Endothelial cell (in vitro differentiated cells): ENCODE data around the gene MOGAT2. TPM values are rescaled to one million over a fixed set of nuclear protein-coding genes. Genes with fewer than 3 reads are reported as not detected.
"Not testable (repeated sequence)": the region's sequence is repeated elsewhere in the genome, so short reads cannot be mapped to it uniquely, and the experiment has no call there.

Source experiments
- DNase-seq: peaks from one replicate; pipeline ENCODE4 v3.0.0; 2021; ENCODE audit warnings: low spot score
- H3K27ac Mint-ChIP-seq: one replicate; pipeline ENCODE4 v1.8.0; 2021; ENCODE audit warnings: mixed read lengths, inconsistent platforms; ENCODE audit not compliant: unreplicated experiment
- H3K27me3 Mint-ChIP-seq: one replicate; pipeline ENCODE4 v1.8.0; 2021; ENCODE audit warnings: mild to moderate bottlenecking, moderate library complexity, mixed read lengths, inconsistent platforms; ENCODE audit not compliant: unreplicated experiment
- H3K36me3 Mint-ChIP-seq: one replicate; pipeline ENCODE4 v1.8.0; 2021; ENCODE audit warnings: mild to moderate bottlenecking, low read depth, mixed read lengths, inconsistent platforms; ENCODE audit not compliant: unreplicated experiment
- H3K4me1 Mint-ChIP-seq: one replicate; pipeline ENCODE4 v1.8.0; 2021; ENCODE audit warnings: mild to moderate bottlenecking, mixed read lengths, inconsistent platforms; ENCODE audit not compliant: unreplicated experiment
- H3K4me3 Mint-ChIP-seq: one replicate; pipeline ENCODE4 v1.8.0; 2021; ENCODE audit warnings: mild to moderate bottlenecking, mixed read lengths, inconsistent platforms; ENCODE audit not compliant: unreplicated experiment
- H3K9me3 Mint-ChIP-seq: one replicate; pipeline ENCODE4 v1.8.0; 2021; ENCODE audit warnings: mixed read lengths, inconsistent platforms; ENCODE audit not compliant: unreplicated experiment
- CTCF ChIP-seq: fragments of 200-600 bp; sonication (generic); IDR thresholded peaks from one replicate; pipeline ENCODE4 v1.5.0; 2021; ENCODE audit warnings: antibody characterized with exemption; ENCODE audit not compliant: unreplicated experiment
- total RNA-seq: library from RNA; stranded (reverse); fragmentation: NEBNext Ultra II Directional; extraction: Animal tissue kit (Norgen Biotek cat#: 25700); gene quantifications from one replicate; pipeline ENCODE4 v1.2.1, GENCODE V29; 2021; ENCODE audit not compliant: unreplicated experiment

Gene MOGAT2
- total RNA-seq, 1 donor from 2014 or later, result not detected

GRCh38 chr11:75677909-75678308 lies 39.7 kb upstream of the MOGAT2 start:
- Mint-ChIP-seq H3K36me3 (no peaks in the 10 kb centered on the region), H3K27ac (no peak overlapping the region), H3K27me3 (peaks cover 2% of the 10 kb centered on the region), H3K4me1 (no peaks in the 10 kb centered on the region), H3K4me3 (no peak overlapping the region), H3K9me3 (no peaks in the 10 kb centered on the region)
- no peak for TF ChIP-seq CTCF
- DNase-seq, result no peak

GRCh38 chr11:75678620-75679259 lies 38.9 kb upstream of the MOGAT2 start:
- Mint-ChIP-seq H3K27me3 (peaks cover 2% of the 10 kb centered on the region), H3K4me1 (no peaks in the 10 kb centered on the region), H3K9me3 (no peaks in the 10 kb centered on the region), H3K4me3 (no peak overlapping the region), H3K27ac (no peak overlapping the region), H3K36me3 (no peaks in the 10 kb centered on the region)
- TF ChIP-seq CTCF, result no peak
- no peak for DNase-seq

DNA sequence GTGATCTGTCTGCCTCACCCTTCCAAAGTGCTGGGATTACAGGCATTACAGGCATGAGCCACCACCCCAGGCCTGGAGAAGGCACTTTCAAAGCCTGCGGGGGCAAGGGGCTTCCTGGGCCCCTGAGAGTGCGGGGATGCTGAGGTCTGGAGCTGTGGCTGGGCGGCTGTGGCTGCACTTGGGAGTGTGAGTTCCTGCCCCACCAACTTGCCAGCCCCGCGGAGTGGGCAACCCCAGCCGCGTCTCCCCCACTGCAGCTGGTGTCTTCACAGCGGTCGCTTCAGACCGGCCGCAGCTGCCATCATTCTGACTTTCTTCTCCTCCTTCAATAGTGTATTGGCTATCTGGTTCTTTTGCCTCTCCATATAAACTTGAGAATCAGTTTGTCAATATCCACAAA lies 38.1 kb upstream of the MOGAT2 start:
- no peak for TF ChIP-seq CTCF
- no peaks in the 10 kb centered on the region for H3K9me3 Mint-ChIP-seq
- no peak overlapping the region for H3K27ac Mint-ChIP-seq
- no peaks in the 10 kb centered on the region for H3K36me3 Mint-ChIP-seq
- H3K4me3 Mint-ChIP-seq, result no peak overlapping the region
- DNase-seq, result no peak
- H3K27me3 Mint-ChIP-seq, result peaks cover 2% of the 10 kb centered on the region
- H3K4me1 Mint-ChIP-seq, result no peaks in the 10 kb centered on the region

DNA sequence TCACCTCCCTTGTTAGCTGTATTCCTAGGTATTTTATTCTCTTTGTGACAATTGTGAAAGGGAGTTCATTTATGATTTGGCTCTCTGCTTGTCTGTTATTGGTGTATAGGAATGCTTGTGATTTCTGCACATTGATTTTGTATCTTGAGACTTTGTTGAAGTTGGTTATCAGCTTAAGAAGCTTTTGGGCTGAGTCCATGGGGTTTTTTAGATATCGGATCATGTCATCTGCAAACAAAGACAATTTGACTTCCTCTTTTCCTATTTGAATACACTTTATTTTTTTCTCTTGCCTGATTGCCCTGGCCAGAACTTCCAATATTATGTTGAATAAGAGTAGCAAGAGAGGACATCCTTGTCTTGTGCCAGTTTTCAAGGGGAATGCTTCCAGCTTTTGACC lies 33.8 kb upstream of the MOGAT2 start:
- DNase-seq, H3K4me3 Mint-ChIP-seq, H3K36me3 Mint-ChIP-seq, H3K27me3 Mint-ChIP-seq, H3K4me1 Mint-ChIP-seq, H3K27ac Mint-ChIP-seq: not testable (repeated sequence)
- peaks cover 12% of the 10 kb centered on the region for H3K9me3 Mint-ChIP-seq

- H3K9me3 Mint-ChIP-seq, result peaks cover 12% of the 10 kb centered on the region
- no peak overlapping the region for H3K4me3 Mint-ChIP-seq
- no peak for TF ChIP-seq CTCF
- H3K27ac Mint-ChIP-seq, result no peak overlapping the region
- no peaks in the 10 kb centered on the region for H3K36me3 Mint-ChIP-seq
- no peaks in the 10 kb centered on the region for H3K4me1 Mint-ChIP-seq
- no peaks in the 10 kb centered on the region for H3K27me3 Mint-ChIP-seq
- DNase-seq, result no peak
Observed at GRCh38 chr11:75689863-75690609, 27.6 kb upstream of the MOGAT2 start.
